HEK293 (cell line): ENCODE measurements around the gene C17orf67.

ENCODE experiments used
- CTCF ChIA-PET: fragments of 350-600 bp; formaldehyde crosslinking; extraction: SDS; loops from one replicate; lab custom pipeline; 2021; ENCODE audit warnings: antibody characterized with exemption; lab: Yijun Ruan, JAX
- POLR2A ChIA-PET: fragments of 300-600 bp; formaldehyde crosslinking; extraction: SDS; loops from one replicate; lab custom pipeline; 2020; ENCODE audit warnings: antibody characterized with exemption, inconsistent platforms; lab: Yijun Ruan, JAX
- H3K27ac ChIP-seq: fragments of 200-500 bp; sonication (Bioruptor generic); 2 replicates; pipeline ENCODE4 v1.5.1; 2014; ENCODE audit warnings: low read depth, low read length, control low read depth, inconsistent platforms; ENCODE audit errors: extremely low read depth
- H3K36me3 ChIP-seq, 2 experiments: fragments of 200-500 bp in 1 of 2; sonication (Bioruptor generic) in 1 of 2; 1 replicate in 1 of 2; 2 replicates in 1 of 2; pipeline ENCODE4 v1.5.1; 2014 to 2017; ENCODE audit warnings: inconsistent platforms in 2 of 2, low read length in 2 of 2; ENCODE audit not compliant: control insufficient read depth in 2 of 2, insufficient read depth in 1 of 2
- H3K4me1 ChIP-seq: fragments of 200-500 bp; sonication (Bioruptor generic); 2 replicates; pipeline ENCODE4 v1.5.1; 2014; ENCODE audit warnings: mild to moderate bottlenecking, low read length, inconsistent platforms; ENCODE audit not compliant: control insufficient read depth, insufficient read depth
- H3K4me3 ChIP-seq: 2 replicates; pipeline ENCODE4 v1.5.1; 2011; ENCODE audit warnings: low read depth, mild to moderate bottlenecking, control low read depth, low read length, moderate library complexity
- H3K9me3 ChIP-seq: fragments of 200-500 bp; sonication (Bioruptor generic); 2 replicates; pipeline ENCODE4 v1.5.1; 2014; ENCODE audit warnings: low read depth, low read length, inconsistent platforms; ENCODE audit not compliant: control insufficient read depth, insufficient read depth
- ATF2 ChIP-seq: fragments of 450-650 bp; formaldehyde crosslinking; IDR thresholded peaks from 2 replicates; pipeline ENCODE4 v1.5.1; 2016; ENCODE audit warnings: missing biosample characterization, missing genetic modification characterization, low read depth
- HOXA7 ChIP-seq: sonication (generic); formaldehyde crosslinking; IDR thresholded peaks from 2 replicates; pipeline ENCODE4 v1.8.1; 2022; ENCODE audit warnings: missing genetic modification reagents, borderline replicate concordance
- HOXC10 ChIP-seq: sonication (generic); formaldehyde crosslinking; IDR thresholded peaks from 2 replicates; pipeline ENCODE4 v1.8.1; 2023; ENCODE audit warnings: mild to moderate bottlenecking, missing genetic modification reagents
- KLF16 ChIP-seq: fragments of 450-650 bp; formaldehyde crosslinking; IDR thresholded peaks from 2 replicates; pipeline ENCODE4 v1.5.1; 2017; ENCODE audit warnings: missing biosample characterization, missing genetic modification characterization
- KLF17 ChIP-seq: fragments of 450-650 bp; formaldehyde crosslinking; IDR thresholded peaks from 2 replicates; pipeline ENCODE4 v1.5.1; 2016; ENCODE audit warnings: missing biosample characterization, missing genetic modification characterization
- KLF7 ChIP-seq: fragments of 450-650 bp; formaldehyde crosslinking; IDR thresholded peaks from 2 replicates; pipeline ENCODE4 v1.5.1; 2016; ENCODE audit warnings: missing biosample characterization, missing genetic modification characterization, borderline replicate concordance
- PRDM1 ChIP-seq: fragments of 450-650 bp; formaldehyde crosslinking; IDR thresholded peaks from 2 replicates; pipeline ENCODE4; 2016; ENCODE audit warnings: missing biosample characterization, missing genetic modification characterization
- RBAK ChIP-seq: fragments of 450-650 bp; formaldehyde crosslinking; IDR thresholded peaks from 2 replicates; pipeline ENCODE4 v1.5.1; 2016; ENCODE audit warnings: missing biosample characterization, missing genetic modification characterization
- SALL2 ChIP-seq: fragments of 450-650 bp; formaldehyde crosslinking; IDR thresholded peaks from 2 replicates; pipeline ENCODE4 v1.5.0; 2017; ENCODE audit warnings: missing biosample characterization, mild to moderate bottlenecking, missing genetic modification characterization, borderline replicate concordance
- SCRT1 ChIP-seq: fragments of 450-650 bp; formaldehyde crosslinking; IDR thresholded peaks from 2 replicates; pipeline ENCODE4 v1.5.1; 2016; ENCODE audit warnings: missing biosample characterization, missing genetic modification characterization, borderline replicate concordance
- TRIM28 ChIP-seq: IDR thresholded peaks from 2 replicates; pipeline ENCODE4 v1.6.1; 2011; ENCODE audit warnings: low read length, control low read depth, borderline replicate concordance
- YY2 ChIP-seq: fragments of 450-650 bp; formaldehyde crosslinking; IDR thresholded peaks from 2 replicates; pipeline ENCODE4 v1.5.1; 2016; ENCODE audit warnings: missing biosample characterization, missing genetic modification characterization
- ZBTB1 ChIP-seq: fragments of 450-650 bp; formaldehyde crosslinking; IDR thresholded peaks from 2 replicates; pipeline ENCODE4 v1.5.1; 2016; ENCODE audit warnings: missing biosample characterization, missing genetic modification characterization
- ZBTB20 ChIP-seq: fragments of 450-650 bp; formaldehyde crosslinking; IDR thresholded peaks from 2 replicates; pipeline ENCODE4 v1.5.1; 2016; ENCODE audit warnings: missing biosample characterization, missing genetic modification characterization
- ZBTB48 ChIP-seq: fragments of 450-650 bp; formaldehyde crosslinking; IDR thresholded peaks from 2 replicates; pipeline ENCODE4 v1.5.1; 2016; ENCODE audit warnings: missing biosample characterization, missing genetic modification characterization
- ZFP41 ChIP-seq: fragments of 450-650 bp; formaldehyde crosslinking; IDR thresholded peaks from 2 replicates; pipeline ENCODE4 v1.5.1; 2016; ENCODE audit warnings: missing biosample characterization, missing genetic modification characterization, borderline replicate concordance
- ZIC2 ChIP-seq: fragments of 450-650 bp; formaldehyde crosslinking; IDR thresholded peaks from 2 replicates; pipeline ENCODE4 v1.5.1; 2016; ENCODE audit warnings: missing biosample characterization, missing genetic modification characterization
- ZNF274 ChIP-seq, 2 experiments: fragments of 200-500 bp in 1 of 2; fragments of 450-650 bp in 1 of 2; sonication (Bioruptor generic) in 1 of 2; formaldehyde crosslinking in 1 of 2; IDR thresholded peaks; 2 replicates each; pipeline versions ENCODE4 v1.5.1 to v1.6.1; 2014 to 2016; ENCODE audit warnings: borderline replicate concordance in 1 of 2, inconsistent platforms in 1 of 2, low read length in 1 of 2, missing biosample characterization in 1 of 2, missing genetic modification characterization in 1 of 2
- ZNF292 ChIP-seq: fragments of 450-650 bp; formaldehyde crosslinking; IDR thresholded peaks from 2 replicates; pipeline ENCODE4 v1.5.1; 2016; ENCODE audit warnings: low read depth, missing biosample characterization, missing genetic modification characterization, borderline replicate concordance
- ZNF341 ChIP-seq: fragments of 450-650 bp; formaldehyde crosslinking; IDR thresholded peaks from 2 replicates; pipeline ENCODE4; 2016; ENCODE audit warnings: low read depth, missing biosample characterization, missing genetic modification characterization
- ZNF362 ChIP-seq: fragments of 450-650 bp; formaldehyde crosslinking; IDR thresholded peaks from 2 replicates; pipeline ENCODE4 v1.5.1; 2016; ENCODE audit warnings: missing biosample characterization, missing genetic modification characterization
- ZNF394 ChIP-seq: fragments of 450-650 bp; formaldehyde crosslinking; IDR thresholded peaks from 2 replicates; pipeline ENCODE4 v1.5.1; 2016; ENCODE audit warnings: missing biosample characterization, missing genetic modification characterization, mild to moderate bottlenecking, moderate library complexity, borderline replicate concordance
- ZNF510 ChIP-seq: fragments of 450-650 bp; formaldehyde crosslinking; IDR thresholded peaks from 2 replicates; pipeline ENCODE4 v1.5.1; 2018; ENCODE audit warnings: mild to moderate bottlenecking, missing genetic modification characterization, missing biosample characterization; ENCODE audit not compliant: insufficient replicate concordance
- ZNF529 ChIP-seq: fragments of 450-650 bp; formaldehyde crosslinking; IDR thresholded peaks from 2 replicates; pipeline ENCODE4 v1.5.1; 2017; ENCODE audit warnings: missing genetic modification characterization, missing biosample characterization; ENCODE audit not compliant: insufficient replicate concordance
- ZNF561 ChIP-seq: fragments of 450-650 bp; IDR thresholded peaks from 2 replicates; pipeline ENCODE4 v1.5.1; 2018; ENCODE audit warnings: missing biosample characterization, missing genetic modification characterization, borderline replicate concordance
- ZNF670 ChIP-seq: fragments of 450-650 bp; formaldehyde crosslinking; IDR thresholded peaks from 2 replicates; pipeline ENCODE4 v1.5.1; 2016; ENCODE audit warnings: missing biosample characterization, missing genetic modification characterization, low read depth
- ZNF704 ChIP-seq: fragments of 450-650 bp; formaldehyde crosslinking; IDR thresholded peaks from 2 replicates; pipeline ENCODE4 v1.5.1; 2016; ENCODE audit warnings: missing biosample characterization, missing genetic modification characterization

Gene C17orf67

GRCh38 chr17:56870081-56870651 lies 36.4 kb upstream of the C17orf67 start:
- no peaks in the 10 kb centered on the region for H3K4me1 ChIP-seq
- no peak overlapping the region for H3K27ac ChIP-seq
- no peaks in the 10 kb centered on the region for H3K9me3 ChIP-seq
- H3K4me3 ChIP-seq = no peak overlapping the region
- TF ChIP-seq ZNF704 (tag by site-specific recombination) = no peak
- no peak for TF ChIP-seq ZBTB1 (tag by site-specific recombination)
- no peak for TF ChIP-seq ZNF394
- TF ChIP-seq ZNF362 (tag by site-specific recombination) = no peak
- TF ChIP-seq RBAK = no peak
- TF ChIP-seq ZNF341 (tag by site-specific recombination) = no peak
- TF ChIP-seq ZNF561 (tag by site-specific recombination) = no peak
- TF ChIP-seq ZNF274 (IDR thresholded peaks at IDR 0.05; ENCODE audit: low read length) = no peak
- TF ChIP-seq ZNF274 (tag by site-specific recombination; IDR thresholded peaks at IDR 0.05; ENCODE audit: borderline replicate concordance) = no peak
- TF ChIP-seq PRDM1 (tag by site-specific recombination) = no peak
- no peak for TF ChIP-seq ZBTB48
- TF ChIP-seq ZBTB20 (tag by site-specific recombination) = no peak
- no peak for TF ChIP-seq HOXA7 (CRISPR knock-in tag)
- no peak for TF ChIP-seq ZNF292 (tag by site-specific recombination)
- no peak for TF ChIP-seq KLF16
- TF ChIP-seq TRIM28 = no peak
- TF ChIP-seq ZNF670 (tag by site-specific recombination) = no peak
- TF ChIP-seq, all 188 proteins: peak for 0
- H3K36me3 ChIP-seq = peaks cover under 1 to 6% of the 10 kb centered on the region in 2 experiments; a peak in 2 of 3 replicates
- ChIA-PET CTCF (interaction anchor here (0.6 to 1.3 kb wide), 2 partner anchors 35 to 51 kb away, joined by 3 to 4 read pairs; no protein-coding TSS in a partner anchor), POLR2A (interaction anchor here (1.0 to 1.4 kb wide), 2 partner anchors 12 to 44 kb away, joined by 3 read pairs; partner anchors contain the start of gene TRIM25)

- CTCF ChIA-PET = interaction anchor here (0.5 kb wide), 1 partner anchor 10 kb away, joined by 3 read pairs; no protein-coding TSS in a partner anchor
- TF ChIP-seq SALL2 (tag by site-specific recombination) (no peak), YY2 (tag by site-specific recombination) (no peak), ZFP41 (tag by site-specific recombination) (no peak), TRIM28 (no peak), KLF17 (no peak), HOXC10 (no peak), ZNF510 (tag by site-specific recombination) (no peak), PRDM1 (tag by site-specific recombination) (no peak), ZNF529 (tag by site-specific recombination) (no peak), KLF7 (no peak), ATF2 (no peak), SCRT1 (no peak), ZIC2 (no peak)
- TF ChIP-seq, all 188 proteins: peak for 0
- no peaks in the 10 kb centered on the region for H3K4me1 ChIP-seq
- no peak overlapping the region for H3K4me3 ChIP-seq
- POLR2A ChIA-PET = no interaction called here
- no peak overlapping the region for H3K27ac ChIP-seq
- H3K9me3 ChIP-seq = no peaks in the 10 kb centered on the region
- peaks cover 12 to 13% of the 10 kb centered on the region in 2 experiments; a peak in 2 of 3 replicates for H3K36me3 ChIP-seq
Measured at GRCh38 chr17:56868716-56869115, 35.0 kb upstream of the C17orf67 start.
